Stimulated activated CD4-positive, alpha-beta T cell treated with anti-CD3 and anti-CD28 coated beads, Interleukin-1b, Interleukin-23, amount 100 ng/mL, for 1 hour (primary cell): ENCODE results near the gene IL10RA.
"Not testable (repeated sequence)": the region's sequence is repeated elsewhere in the genome, so short reads cannot be mapped to it uniquely, and the experiment has no call there.

Experiments used
- DNase-seq, 2 donors: peaks; one replicate each; pipeline ENCODE4 v3.0.0-alpha.2; 2020; ENCODE audit warnings: low read depth in 2 of 2

Gene IL10RA

DNA sequence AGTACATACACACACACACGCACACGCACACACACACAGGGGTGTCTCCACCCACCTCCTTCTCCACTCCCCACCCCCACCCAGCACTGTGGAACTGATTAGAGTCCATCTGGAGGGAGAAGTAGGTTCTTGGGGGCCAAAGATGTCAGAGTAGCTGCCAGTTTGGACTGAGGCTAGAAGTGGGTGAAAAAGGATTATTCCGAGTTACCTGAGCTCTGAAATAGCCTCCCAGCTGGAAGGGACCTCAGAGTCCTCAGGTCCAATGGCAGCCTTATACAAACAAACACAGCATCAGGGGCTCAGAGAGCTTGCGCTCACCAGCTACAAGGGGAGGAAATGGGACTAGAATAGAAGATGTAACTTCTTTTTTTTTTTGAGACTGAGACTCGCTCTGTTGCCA, 20.8 kb downstream of the IL10RA start:
- DNase-seq = no peak

DNA sequence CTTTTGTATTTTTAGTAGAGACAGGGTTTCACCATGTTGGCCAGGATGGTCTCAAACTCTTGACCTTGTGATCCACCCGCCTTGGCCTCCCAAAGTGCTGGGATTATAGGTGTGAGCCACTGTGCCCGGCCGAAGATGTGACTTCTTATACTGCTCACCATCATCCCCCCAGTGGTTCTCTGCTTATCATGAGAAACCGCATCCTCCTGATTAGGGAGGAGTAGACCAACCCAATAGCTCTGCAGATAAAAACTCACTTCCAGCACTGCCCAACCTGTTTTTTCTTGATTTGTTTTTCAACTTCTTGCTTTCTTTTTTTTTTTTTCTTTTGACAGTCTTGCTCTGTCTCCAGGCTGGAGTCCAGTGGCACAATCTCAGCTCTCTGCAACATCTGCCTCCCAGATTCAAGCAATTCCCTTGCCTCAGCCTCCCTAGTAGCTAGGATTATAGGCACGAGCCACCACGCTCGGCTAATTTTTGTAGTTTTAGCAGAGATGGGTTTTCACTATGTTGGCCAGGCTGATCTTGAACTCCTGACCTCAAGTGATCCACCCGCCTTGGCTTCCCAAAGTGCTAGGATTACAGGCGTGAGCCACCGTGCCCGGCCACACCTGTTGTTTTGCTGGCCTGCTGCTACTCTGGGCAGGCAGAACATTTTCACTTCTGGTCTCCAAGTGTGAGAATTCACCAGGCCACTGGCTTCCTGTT, 21.5 kb downstream of the IL10RA start:
- DNase-seq = not testable (repeated sequence)

DNA sequence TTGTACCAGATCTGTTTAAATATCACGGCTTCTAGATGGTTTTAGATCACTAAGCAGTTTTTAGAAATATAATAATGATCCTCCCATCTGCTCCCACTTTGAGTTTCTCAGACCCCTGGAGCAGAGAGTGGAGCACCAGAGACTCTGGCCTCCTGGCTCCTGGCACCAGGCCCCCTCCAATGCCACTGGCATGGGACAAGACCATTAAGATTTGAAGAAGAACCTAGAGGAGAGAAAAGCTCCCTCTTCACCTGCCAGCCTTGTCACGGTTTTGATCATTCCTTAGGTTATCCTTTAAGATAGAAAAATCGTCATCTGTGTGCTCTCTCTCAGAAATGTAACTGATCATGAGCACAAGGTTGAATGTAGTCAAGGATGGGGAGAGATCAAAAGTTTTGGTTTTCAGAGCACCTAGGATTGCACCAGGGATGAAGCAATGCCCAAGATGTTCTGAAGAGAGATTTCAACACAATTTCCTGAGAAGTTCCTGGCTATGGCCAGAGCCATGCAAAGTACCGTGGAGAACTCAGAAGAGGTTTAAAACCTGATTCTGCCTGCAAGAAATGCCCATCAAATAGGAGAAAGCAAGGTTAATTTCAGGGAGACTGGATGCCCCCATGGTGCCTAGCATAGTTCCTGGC, 22.2 kb downstream of the IL10RA start:
- DNase-seq = no peak

DNA sequence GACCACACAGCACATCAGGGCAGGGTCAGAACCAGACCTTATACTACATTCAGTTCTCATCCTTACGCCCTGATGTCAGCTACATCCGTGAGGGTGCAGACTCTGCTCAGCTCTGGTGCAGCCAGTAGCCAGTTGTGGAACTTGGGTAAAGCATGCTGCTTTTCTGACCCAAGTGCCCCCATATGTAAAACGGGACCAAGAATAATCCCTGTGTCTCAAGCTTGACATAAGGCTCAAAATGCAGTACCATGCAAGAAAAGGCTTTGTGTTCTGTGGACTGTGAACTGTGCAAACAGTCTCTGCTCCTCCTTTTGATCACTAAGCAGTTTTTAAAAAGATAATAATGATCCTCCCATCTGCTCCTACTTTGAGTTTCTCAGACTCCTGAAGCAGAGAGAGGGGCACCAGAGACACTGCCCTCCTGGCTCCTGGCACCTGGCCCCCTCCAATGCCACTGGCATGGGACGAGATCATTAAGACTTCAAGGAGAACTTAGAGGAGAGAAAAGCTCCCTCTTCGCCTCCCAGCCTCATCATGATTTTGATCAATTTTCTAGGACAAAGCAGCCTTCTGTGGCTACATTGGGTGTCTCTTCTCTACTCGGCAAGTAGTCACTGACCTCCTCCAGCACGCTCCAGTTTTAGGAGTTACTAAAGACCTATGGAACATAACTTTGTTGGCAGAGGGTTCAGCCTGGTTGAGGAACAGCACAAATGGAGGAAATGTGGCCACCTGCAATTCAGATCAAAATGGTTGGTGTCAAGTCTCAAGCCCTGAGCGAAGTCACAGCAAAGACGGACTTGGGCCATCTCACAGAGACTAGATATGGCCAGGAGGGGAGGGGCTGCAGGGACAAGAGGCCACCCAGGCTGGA, 23.9 kb downstream of the IL10RA start:
- DNase-seq = no peak

DNA sequence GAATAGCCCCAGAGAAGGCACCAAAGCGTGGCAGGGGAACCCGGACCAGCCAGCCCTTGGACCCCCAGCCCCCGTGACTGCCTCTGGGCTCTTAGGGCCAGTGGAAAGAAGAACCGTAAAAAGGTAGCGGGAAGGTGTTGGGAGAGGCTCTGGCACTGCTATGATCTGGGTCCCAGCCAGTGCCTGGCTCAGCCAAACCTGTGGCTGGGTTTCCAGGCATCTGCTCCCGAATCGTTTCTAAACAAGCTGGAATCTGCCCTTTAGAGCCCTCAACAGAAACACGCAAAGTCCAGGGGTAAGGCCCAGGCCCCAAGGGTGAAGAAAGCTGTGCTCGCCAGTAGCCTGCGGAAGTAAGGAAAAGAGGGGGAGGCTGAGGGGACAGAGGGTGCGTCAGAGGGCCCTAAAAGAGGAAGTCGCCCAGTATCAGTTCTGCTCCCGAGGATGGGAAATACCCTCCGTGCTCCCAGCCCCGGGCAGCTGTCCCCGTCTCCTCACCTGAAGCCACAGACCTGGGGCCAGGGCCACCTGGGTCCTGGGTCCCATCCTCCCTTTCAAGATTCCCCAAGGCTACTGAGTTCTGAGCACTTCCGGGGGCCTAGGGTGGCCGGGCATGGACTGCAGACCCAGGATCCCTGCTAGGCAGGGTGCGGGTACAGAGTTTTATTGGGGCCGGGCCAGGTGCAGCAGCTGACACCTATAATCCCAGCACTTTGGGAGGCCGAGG, 24.7 kb downstream of the IL10RA start:
- DNase-seq = no peak

DNA sequence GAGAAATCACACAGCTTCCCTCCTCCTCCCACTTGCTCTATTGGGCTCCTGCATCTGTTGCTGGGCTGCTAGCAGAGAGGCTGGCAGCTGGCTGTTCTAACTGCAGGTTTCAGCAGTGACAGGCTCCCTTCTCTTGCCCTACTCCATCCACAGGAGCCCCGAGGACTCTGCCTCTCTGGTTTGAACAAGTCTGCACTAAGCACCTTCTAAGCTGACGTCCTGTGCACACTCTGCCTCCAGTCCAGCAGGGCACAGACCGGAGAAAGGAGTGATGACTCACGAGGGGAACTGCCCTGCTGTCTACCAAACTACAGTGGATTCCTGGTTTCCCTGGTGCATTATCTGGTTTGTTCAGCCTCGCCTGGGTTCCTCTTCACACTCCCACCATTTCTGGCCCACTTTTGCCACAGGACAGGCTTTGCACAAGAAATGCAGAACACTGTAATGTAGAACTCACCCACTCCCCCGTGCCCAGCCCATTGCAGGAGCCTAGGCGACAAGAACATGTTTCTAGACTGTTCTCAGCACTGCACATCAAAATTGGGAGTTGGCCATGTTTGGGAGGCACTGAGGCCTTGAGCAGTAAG, 26.0 kb downstream of the IL10RA start:
- DNase-seq = no peak

DNA sequence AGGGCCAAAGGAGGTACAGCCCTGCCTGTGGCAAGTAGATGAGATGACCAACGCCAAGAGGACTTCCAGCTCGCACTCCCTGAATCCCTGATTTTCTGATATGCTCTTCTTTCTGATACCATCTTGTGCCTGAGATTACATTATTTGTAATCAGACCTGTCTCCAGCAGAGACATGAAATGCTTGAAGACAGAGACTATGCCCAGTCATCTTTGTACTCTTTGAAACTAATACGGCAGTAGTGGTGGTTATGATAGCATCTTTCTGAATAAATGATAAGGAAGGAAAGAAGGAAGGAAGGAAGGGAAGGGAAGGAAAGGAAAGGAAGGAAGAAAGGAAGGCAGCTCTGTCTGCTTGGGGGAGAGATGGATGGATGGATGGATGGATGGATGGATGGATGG, 27.8 kb downstream of the IL10RA start:
- no peak for DNase-seq

DNA sequence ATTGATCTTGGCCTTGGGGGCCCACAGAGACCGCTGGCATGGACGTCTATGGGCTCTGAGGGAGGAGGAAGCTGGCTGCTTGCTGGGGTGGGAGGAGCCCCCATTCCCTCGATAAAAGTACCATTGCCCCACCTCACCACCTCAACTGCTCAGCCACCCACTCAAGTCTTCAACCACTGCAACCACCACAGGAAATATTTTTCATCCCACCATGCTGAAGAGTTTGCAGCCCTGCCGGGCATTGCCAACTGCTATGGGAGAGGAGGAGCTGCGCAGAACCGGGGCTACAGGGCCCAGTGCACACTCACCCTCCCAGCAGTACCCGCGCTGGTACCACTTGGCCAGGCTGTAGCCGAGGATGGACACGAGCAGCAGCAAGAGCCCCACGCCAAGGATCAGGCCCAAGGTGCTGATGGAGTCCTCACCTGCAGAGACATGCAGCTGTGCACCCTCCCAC, 29.2 kb downstream of the IL10RA start:
- DNase-seq = no peak

DNA sequence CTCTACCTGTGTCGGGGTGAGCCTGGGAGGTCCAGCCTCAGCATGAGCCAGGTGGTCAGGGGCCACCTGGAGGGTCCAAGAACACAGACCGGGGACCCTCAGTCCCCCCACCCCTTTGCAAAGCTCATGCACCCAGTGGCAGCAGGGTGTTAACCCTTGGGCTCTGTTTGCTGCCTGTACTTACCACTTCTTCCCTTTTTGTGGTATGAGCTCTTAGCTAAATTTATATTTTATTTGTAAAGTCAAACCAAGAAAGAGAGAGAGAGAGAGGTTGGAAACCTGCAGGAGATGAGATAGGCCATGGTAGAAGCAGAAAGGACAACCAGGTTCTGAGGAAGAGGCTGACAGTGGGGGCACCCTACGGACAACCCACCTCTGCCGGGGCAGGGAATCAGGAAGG, 29.9 kb downstream of the IL10RA start:
- DNase-seq = no peak

DNA sequence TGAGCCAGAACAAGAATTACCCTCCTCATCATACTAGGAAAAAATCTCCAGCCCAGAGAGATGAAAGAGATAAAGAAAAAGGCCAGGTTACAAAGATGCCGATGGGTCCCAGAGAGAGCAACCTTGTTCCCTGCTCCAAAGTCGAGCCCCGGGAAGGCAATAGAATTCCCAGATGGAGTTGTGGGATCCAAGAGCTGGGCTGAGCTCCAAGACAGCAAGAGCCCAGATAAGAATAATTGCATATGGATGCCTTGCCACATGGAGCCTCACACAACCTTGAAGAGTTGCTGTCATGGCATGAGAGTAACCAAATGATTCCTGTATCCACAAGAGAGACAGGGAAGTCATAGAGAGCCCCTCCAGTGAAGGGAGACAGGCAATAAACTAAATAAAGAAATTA, 30.9 kb downstream of the IL10RA start:
- no peak for DNase-seq

DNA sequence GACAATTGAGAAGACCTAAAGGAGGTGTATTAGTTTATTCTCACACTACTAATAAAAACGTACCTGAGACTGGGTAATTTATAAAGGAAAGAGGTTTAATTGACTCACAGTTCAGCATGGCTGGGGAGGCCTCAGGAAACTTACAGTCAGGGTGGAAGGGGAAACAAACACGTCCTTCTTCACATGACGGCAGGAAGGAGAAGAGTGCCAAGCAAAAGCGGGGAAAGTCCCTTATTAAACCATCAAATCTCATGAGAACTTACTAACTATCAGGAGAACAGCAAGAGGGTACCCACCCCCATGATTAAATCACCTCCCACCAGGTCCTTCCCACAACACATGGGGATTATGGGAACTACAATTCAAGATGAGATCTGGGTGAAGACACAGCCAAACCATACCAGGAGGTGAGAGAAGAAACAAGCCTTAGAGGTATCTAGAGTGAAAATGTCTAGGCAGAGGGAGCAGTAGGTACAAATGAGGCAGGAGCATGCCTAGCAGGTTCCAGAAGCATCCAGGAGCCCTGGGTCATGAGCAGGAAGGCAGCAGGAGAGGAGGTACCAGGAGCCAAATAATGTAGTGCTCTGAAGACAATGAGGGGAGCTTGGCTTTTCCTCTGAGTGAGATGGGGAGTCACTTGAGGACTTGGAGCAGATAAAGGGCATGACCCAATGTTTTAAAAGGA, 31.6 kb downstream of the IL10RA start:
- DNase-seq = no peak

DNA sequence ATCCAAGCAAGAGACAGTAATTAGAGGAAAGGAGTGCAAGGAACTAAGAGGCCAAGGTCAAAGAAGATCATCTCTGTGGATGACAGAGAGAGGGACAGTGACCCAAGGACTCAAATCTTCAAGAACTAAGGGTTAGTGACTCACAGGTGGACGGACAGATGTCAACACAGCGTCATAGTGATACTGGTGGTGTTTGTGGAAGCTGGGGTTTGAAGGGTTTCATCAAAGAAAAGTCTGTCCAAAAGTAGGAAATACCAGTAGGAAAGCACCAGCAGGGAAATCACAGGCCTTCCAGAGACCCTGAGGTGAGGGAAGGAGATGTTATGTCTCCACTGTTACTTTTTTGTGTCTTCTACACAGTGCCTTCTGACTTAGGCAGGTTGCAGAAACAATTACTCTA, 32.2 kb downstream of the IL10RA start:
- no peak for DNase-seq

DNA sequence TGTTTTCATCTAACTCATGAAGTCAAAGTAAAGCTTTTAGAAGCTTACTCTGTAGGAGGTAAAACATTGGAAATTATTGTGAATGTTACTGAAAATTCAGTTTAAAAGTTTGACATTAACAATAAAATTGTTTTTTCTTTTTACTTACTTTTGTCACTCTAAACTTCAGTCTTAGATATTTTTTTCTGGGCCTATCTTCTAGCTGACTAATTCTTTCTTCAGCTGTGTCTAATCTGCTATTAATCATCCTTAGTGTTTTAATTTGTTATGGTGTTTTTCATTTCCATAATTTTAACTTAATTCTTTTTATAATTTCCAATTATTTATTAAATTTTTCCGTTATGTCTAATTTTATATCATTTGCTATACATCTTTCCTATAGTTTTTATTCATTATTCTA, 35.0 kb downstream of the IL10RA start:
- no peak for DNase-seq

DNA sequence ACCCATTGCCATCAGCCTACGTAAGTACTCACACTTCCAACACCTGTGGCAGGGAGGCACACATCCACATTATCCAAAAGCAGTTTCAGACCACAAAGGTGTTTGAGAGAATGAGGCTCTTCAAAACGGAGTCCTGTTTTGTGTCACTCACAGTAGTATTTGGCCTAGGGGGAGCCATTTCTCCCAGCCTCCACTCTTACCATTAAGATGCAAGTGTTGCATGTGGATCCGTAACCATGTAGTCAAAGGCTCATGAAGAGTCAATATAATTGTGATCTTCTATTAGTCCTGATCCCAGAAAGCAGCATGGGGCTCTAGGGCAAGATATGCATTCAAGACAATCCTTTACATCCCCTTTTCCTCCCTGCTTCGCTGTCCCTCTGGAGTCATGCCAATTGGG, 41.5 kb downstream of the IL10RA start:
- DNase-seq = no peak

DNA sequence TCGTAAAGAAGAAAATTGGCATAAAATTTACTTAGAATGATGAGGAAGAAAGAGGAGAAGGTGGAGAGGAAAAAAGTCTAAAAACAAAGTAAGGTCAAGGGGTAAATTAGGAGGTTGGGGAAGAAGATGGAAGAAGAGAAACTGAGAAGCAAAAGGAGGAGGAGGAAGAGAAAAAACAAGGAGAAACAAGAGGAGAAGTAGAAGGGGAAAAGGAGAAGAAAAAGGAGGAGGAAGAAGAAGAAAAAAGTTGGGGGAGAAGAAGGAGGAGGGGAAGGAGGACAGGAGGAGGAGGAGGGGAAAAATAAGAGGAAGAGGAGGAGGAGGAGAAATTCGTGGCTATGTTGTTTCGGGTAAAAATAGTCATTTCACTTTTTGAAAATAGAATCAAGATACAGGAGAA, 42.4 kb downstream of the IL10RA start:
- DNase-seq = no peak

DNA sequence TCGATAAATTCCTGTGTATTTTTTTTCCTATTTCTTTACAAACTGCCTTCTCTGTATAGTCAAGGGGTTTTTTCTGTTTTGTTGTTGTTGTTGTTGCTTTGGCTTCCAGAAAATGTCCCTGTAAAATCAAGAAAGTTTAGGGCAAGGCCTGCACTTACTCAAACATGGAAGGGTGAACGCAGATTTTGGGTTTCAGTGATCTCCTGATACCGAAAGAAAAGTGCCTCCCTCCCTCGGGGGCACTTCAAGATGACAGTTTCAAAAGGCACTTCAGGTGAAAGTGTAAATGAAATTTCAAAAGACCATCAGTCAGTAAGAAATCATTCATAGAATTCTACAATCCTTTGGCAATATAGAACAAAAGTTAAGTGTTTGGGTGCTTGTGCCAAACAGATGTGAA, 47.2 kb downstream of the IL10RA start:
- DNase-seq = no peak

DNA sequence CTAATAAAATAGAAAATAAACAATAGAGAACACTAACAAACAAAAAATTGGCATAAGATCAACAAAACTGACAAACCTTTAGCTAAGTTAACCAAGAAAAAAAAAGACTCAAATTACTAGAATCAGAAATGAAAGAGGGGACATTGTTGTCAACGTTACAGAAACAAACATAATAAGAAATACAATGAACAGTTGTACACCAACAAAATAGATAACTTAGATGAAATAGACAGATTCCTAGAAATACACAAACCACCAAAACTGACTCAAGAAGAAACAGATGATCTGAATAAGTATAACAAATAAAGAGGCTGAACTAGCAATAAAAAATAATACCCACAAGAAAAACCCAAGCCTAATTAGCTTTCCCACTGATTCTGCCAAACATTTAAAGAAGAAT, 55.9 kb downstream of the IL10RA start:
- DNase-seq = no peak

DNA sequence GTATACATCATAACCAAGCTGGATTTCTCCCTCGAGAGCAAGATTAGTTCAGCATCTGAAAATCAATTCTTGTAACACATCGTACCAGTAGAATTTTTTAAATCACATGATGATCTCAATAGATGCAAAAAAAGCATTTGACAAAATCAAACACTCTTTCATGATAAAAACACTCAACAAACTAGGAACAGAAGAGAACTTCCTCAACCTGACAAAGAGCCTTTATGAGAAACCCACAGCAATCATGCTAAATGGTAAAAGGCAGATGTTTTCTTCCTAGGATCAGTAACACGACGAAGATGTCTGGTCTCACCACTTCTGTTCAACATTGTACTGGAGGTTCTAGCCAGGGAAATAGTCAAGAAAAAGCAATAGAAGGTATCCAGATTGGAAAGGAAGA, 56.6 kb downstream of the IL10RA start:
- DNase-seq = no peak

DNA sequence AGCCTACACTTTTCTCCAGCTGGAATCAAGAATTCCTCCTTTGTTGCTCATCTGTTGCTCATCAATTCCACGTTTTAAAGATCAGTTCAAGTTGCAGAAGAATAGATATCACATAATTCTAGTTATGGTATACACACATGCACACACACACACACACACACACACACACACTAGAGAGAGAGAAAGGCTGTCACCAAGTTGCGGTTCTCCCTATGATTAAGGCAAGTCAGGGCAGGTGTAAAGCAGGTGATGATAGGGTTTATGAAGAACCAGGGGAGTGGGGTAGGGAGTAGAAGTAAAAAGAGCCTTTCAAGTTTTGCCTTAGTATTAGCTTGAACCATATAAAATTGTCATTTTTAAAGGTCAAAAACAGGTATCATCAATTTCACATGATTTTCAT, 59.0 kb downstream of the IL10RA start:
- DNase-seq = no peak

DNA sequence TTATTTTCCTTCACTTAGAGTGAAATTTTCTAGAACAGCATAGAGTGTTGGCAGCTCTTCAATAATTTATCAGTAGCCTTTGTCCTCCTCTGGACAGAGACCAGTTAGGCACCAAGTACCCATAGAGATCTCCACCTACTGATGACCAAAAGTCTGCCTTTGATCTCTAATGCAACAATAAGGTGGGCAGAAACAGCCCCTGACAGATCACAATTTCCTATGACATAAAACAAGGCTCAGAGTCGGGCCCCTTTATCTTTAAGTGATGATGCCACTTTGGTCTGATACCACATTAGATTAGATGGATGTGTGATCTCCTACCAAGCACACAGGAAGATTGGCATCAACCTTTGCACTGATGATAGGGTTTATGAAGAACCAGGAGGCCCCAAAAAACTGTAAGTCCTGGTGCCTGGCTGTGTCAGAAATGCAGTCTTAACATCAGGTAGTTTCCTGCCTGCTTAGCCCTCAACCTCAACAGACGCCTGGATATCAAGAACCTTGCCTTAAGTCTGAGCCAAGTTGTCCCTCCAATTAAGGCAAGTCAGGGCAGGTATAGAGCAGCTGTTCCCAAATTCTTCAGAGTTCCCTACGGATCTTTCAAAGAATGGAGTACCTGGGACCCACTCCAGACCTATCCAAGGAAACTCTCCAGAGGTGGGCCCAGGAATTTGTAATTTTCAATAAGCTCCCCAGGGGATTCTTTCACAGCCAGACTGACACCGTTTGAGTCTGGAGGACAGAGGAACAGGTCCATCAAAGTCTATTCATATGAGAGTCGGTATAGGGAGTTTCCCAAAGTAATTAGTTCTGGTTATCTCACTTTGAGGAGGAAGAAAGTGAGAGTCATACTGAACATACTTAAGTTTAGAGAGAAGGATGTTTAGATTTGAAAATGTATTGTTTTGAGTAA, 60.1 kb downstream of the IL10RA start:
- DNase-seq = no peak
